ENCODE measurements around the gene PLCG2.
"Not testable (repeated sequence)": the region's sequence is repeated elsewhere in the genome, so short reads cannot be mapped to it uniquely, and the experiment has no call there.

Gene PLCG2

GRCh38 chr16:81850197-81850944 lies 71.3 kb downstream of the PLCG2 start:
- DNase-seq = no peak

- DNase-seq = no peak
These were observed 73.3 kb downstream of the PLCG2 start for GRCh38 chr16:81852347-81852746.

GRCh38 chr16:81855552-81856153 lies 76.6 kb downstream of the PLCG2 start:
- no peak for DNase-seq

- DNase-seq = no peak
These were observed 81.5 kb downstream of the PLCG2 start for GRCh38 chr16:81860287-81861266.

- no peak for DNase-seq
These were observed 82.4 kb downstream of the PLCG2 start for GRCh38 chr16:81861503-81861902.

GRCh38 chr16:81861915-81862314 lies 82.8 kb downstream of the PLCG2 start:
- no peak for DNase-seq

- no peak for DNase-seq
These were observed 84.7 kb downstream of the PLCG2 start for GRCh38 chr16:81863630-81864352.

GRCh38 chr16:81864646-81865382 lies 85.7 kb downstream of the PLCG2 start:
- DNase-seq = no peak

- DNase-seq = no peak
These were observed 87.8 kb downstream of the PLCG2 start for GRCh38 chr16:81866820-81867440.

GRCh38 chr16:81868057-81868748 lies 89.1 kb downstream of the PLCG2 start:
- DNase-seq = no peak

GRCh38 chr16:81869326-81869725 lies 90.2 kb downstream of the PLCG2 start:
- DNase-seq = no peak

GRCh38 chr16:81873206-81873605 lies 94.1 kb downstream of the PLCG2 start:
- no peak for DNase-seq

GRCh38 chr16:81873843-81874752 lies 95.0 kb downstream of the PLCG2 start:
- no peak for DNase-seq

GRCh38 chr16:81875461-81875860 lies 96.4 kb downstream of the PLCG2 start:
- DNase-seq = no peak

GRCh38 chr16:81876273-81876900 lies 97.3 kb downstream of the PLCG2 start:
- DNase-seq = no peak

GRCh38 chr16:81877490-81877889 lies 98.4 kb downstream of the PLCG2 start:
- DNase-seq = not testable (repeated sequence)

- no peak for DNase-seq
These were observed 99.4 kb downstream of the PLCG2 start for GRCh38 chr16:81878529-81878928.

GRCh38 chr16:81879625-81880024 lies 100.5 kb downstream of the PLCG2 start:
- no peak for DNase-seq

- no peak for DNase-seq
These were observed 101.7 kb downstream of the PLCG2 start for GRCh38 chr16:81880816-81881215.

Data from COR-L47 (cell line).